ENCODE results near the gene TP53. TPM values are rescaled to one million over a fixed set of nuclear protein-coding genes. Genes with fewer than 3 reads are reported as not detected.
A peak's percentile ranks its signal among the peaks of the same experiment; 100 is the strongest.

The TP53 gene
- total RNA-seq, 2 experiments from 2014 or later, result 69.2 to 172 TPM

DNA sequence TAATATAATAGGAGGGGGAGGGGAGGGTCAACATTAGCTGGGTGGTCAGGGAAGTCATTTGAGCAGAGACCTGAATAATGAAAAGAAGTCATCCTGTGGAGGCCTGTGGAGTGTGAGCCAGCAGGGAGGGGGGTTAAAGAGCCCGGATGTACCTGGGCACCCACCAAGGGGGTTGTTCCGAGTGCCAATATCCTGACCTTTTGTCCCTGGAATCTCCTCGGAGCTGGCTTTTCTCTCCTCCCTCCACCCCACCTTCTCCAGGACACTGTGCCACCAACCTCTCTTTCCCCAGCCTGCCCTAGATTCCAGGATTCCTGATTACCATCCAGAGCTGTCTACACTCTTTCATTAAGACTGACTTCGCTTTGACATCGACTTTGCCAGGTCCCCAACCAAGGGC lies 51.1 kb downstream of the TP53 start:
- no TSS peak for BruUV-seq (replicated peaks)
- TF ChIP-seq, protein P1, sequence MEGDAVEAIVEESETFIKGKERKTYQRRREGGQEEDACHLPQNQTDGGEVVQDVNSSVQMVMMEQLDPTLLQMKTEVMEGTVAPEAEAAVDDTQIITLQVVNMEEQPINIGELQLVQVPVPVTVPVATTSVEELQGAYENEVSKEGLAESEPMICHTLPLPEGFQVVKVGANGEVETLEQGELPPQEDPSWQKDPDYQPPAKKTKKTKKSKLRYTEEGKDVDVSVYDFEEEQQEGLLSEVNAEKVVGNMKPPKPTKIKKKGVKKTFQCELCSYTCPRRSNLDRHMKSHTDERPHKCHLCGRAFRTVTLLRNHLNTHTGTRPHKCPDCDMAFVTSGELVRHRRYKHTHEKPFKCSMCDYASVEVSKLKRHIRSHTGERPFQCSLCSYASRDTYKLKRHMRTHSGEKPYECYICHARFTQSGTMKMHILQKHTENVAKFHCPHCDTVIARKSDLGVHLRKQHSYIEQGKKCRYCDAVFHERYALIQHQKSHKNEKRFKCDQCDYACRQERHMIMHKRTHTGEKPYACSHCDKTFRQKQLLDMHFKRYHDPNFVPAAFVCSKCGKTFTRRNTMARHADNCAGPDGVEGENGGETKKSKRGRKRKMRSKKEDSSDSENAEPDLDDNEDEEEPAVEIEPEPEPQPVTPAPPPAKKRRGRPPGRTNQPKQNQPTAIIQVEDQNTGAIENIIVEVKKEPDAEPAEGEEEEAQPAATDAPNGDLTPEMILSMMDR (conservative IDR thresholded peaks at IDR 0.05; ENCODE audit: low read length), result no peak
- TF ChIP-seq EZH2phosphoT487 (IDR thresholded peaks at IDR 0.05; ENCODE audit: borderline replicate concordance, low read depth, low read length), result no peak

DNA sequence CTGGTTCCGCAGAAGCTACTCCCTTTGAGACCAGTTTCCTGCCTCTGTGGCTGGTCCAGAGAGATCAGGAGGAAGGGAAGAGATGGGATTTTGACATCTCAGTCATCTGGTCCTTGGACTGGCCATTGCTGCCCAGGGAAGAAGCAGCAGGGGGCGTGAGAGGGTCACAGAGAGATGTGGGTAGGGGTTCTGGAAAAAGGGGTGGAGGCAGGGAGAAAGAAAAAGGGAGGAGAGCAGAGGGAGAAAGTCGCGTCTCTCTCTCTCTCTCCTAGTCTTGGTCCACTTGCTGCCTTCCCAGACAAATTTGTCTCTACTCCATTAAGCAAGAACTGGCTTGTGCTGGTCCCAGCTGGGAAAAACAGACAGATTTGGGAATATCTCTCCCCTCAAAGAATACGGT lies 52.9 kb downstream of the TP53 start:
- ChIA-PET POLR2A (interaction anchor here (1.5 kb wide), 1 partner anchor 20 kb away, joined by 3 read pairs; no protein-coding TSS in a partner anchor), CTCF (ENCODE audit: unreplicated experiment) (no interaction called here)
- intact Hi-C loops (cut with micrococcal nuclease; ENCODE audit: unreplicated experiment), result loop anchor here (1.0 to 10.0 kb wide), 2 partner anchors 54 to 150 kb away; partner anchors contain the start of gene WRAP53
- H3K9me3 ChIP-seq (ENCODE audit: low read length), result no peaks in the 10 kb centered on the region
- no peak overlapping the region for H3K4me2 ChIP-seq (ENCODE audit: low read length)
- no TSS peak for BruUV-seq (replicated peaks)
- no peaks in the 10 kb centered on the region for H3K4me1 ChIP-seq (ENCODE audit: insufficient read depth, low read length, poor library complexity, severe bottlenecking)
- H3K36me3 ChIP-seq (ENCODE audit: insufficient read depth, low read length), result no peaks in the 10 kb centered on the region
- H3K9me2 ChIP-seq (ENCODE audit: insufficient read depth, low read length), result no peaks in the 10 kb centered on the region
- no peaks in the 10 kb centered on the region for H3K79me2 ChIP-seq (ENCODE audit: insufficient read depth, low read depth, low read length)
- no peak overlapping the region for H3K27ac ChIP-seq (ENCODE audit: low read depth, low read length, poor library complexity, severe bottlenecking)
- no peak overlapping the region for H3K4me3 ChIP-seq (ENCODE audit: low read depth, low read length, poor library complexity, severe bottlenecking)
- DNase-seq (ENCODE audit: low spot score), result no peak
- no peak overlapping the region for H2AFZ ChIP-seq (ENCODE audit: low read length)
- TF ChIP-seq, protein P1 (conservative IDR thresholded peaks at IDR 0.05; ENCODE audit: low read length), result peak; percentile 42; the same call in 1 of the 2 replicates
- TF ChIP-seq EZH2phosphoT487 (IDR thresholded peaks at IDR 0.05; ENCODE audit: borderline replicate concordance, low read depth, low read length), result no peak
- H4K20me1 ChIP-seq (ENCODE audit: insufficient read depth, low read length), result no peaks in the 10 kb centered on the region

More for the DNA sequence above, 51.1 kb downstream of the TP53 start:
- intact Hi-C loops (cut with micrococcal nuclease; ENCODE audit: unreplicated experiment), result loop anchor here (10.0 kb wide), 1 partner anchor 149 kb away; no protein-coding TSS in a partner anchor
- Histone ChIP-seq H3K4me1 (ENCODE audit: insufficient read depth, low read length, poor library complexity, severe bottlenecking) (no peaks in the 10 kb centered on the region), H3K27ac (ENCODE audit: low read depth, low read length, poor library complexity, severe bottlenecking) (no peak overlapping the region), H3K4me2 (ENCODE audit: low read length) (no peak overlapping the region), H2AFZ (ENCODE audit: low read length) (no peak overlapping the region), H3K79me2 (ENCODE audit: insufficient read depth, low read depth, low read length) (no peaks in the 10 kb centered on the region), H3K9me3 (ENCODE audit: low read length) (no peaks in the 10 kb centered on the region), H4K20me1 (ENCODE audit: insufficient read depth, low read length) (no peaks in the 10 kb centered on the region), H3K4me3 (ENCODE audit: low read depth, low read length, poor library complexity, severe bottlenecking) (no peak overlapping the region), H3K36me3 (ENCODE audit: insufficient read depth, low read length) (no peaks in the 10 kb centered on the region), H3K9me2 (ENCODE audit: insufficient read depth, low read length) (no peaks in the 10 kb centered on the region)
- POLR2A ChIA-PET, result interaction anchor here (0.6 kb wide), 1 partner anchor 108 kb away, joined by 5 read pairs; no protein-coding TSS in a partner anchor
- CTCF ChIA-PET (ENCODE audit: unreplicated experiment), result no interaction called here
- no peak for DNase-seq (ENCODE audit: low spot score)

DNA sequence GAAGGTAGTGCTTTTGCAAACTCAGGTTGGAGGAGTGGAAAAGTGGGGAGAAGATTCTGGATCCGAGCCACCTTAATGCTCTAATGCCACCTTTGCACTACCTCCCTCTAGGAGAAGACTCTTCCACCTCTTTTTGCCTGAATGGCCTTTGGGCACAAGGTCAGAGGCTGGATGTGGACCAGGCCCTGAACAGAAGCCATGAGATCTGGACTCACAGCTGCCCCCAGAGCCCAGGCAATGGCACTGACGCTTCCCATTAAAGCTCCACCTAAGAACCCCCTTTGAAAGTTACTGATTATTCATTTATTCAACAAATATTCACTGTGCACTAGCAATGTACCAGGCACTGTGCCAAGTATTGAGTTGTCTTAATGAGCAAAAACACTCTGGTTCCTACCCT lies 54.2 kb downstream of the TP53 start:
- Histone ChIP-seq H2AFZ (ENCODE audit: low read length) (no peak overlapping the region), H3K9me2 (ENCODE audit: insufficient read depth, low read length) (no peaks in the 10 kb centered on the region), H4K20me1 (ENCODE audit: insufficient read depth, low read length) (no peaks in the 10 kb centered on the region), H3K4me1 (ENCODE audit: insufficient read depth, low read length, poor library complexity, severe bottlenecking) (no peaks in the 10 kb centered on the region), H3K27ac (ENCODE audit: low read depth, low read length, poor library complexity, severe bottlenecking) (no peak overlapping the region), H3K79me2 (ENCODE audit: insufficient read depth, low read depth, low read length) (no peaks in the 10 kb centered on the region), H3K9me3 (ENCODE audit: low read length) (no peaks in the 10 kb centered on the region), H3K36me3 (ENCODE audit: insufficient read depth, low read length) (no peaks in the 10 kb centered on the region), H3K4me2 (ENCODE audit: low read length) (no peak overlapping the region), H3K4me3 (ENCODE audit: low read depth, low read length, poor library complexity, severe bottlenecking) (no peak overlapping the region)
- TF ChIP-seq EZH2phosphoT487 (IDR thresholded peaks at IDR 0.05; ENCODE audit: borderline replicate concordance, low read depth, low read length), result no peak
- TF ChIP-seq, protein P1 (conservative IDR thresholded peaks at IDR 0.05; ENCODE audit: low read length), result peak; percentile 10; the same call in 1 of the 2 replicates
- CTCF ChIA-PET (ENCODE audit: unreplicated experiment), result no interaction called here
- intact Hi-C loops (cut with micrococcal nuclease; ENCODE audit: unreplicated experiment), result loop anchor here (10.0 kb wide), 1 partner anchor 152 kb away; no protein-coding TSS in a partner anchor
- no peak for DNase-seq (ENCODE audit: low spot score)
- BruUV-seq (replicated peaks), result no TSS peak
- POLR2A ChIA-PET, result interaction anchor here (0.7 kb wide), 1 partner anchor 55 kb away, joined by 3 read pairs; no protein-coding TSS in a partner anchor

All from OCI-LY7 (cell line).